ENCODE measurements around the gene ZFAND3.

Gene ZFAND3

GRCh38 chr6:38034274-38034914 lies 214.9 kb downstream of the ZFAND3 start:
- Histone ChIP-seq H3K4me3 (ENCODE audit: low read depth, low read length, poor library complexity, severe bottlenecking) (no peak overlapping the region), H4K20me1 (ENCODE audit: insufficient read depth, low read length) (no peaks in the 10 kb centered on the region), H2AFZ (ENCODE audit: low read length) (no peak overlapping the region), H3K9me2 (ENCODE audit: low read depth, low read length) (no peaks in the 10 kb centered on the region), H3K27ac (ENCODE audit: low read depth, low read length, poor library complexity, severe bottlenecking) (no peak overlapping the region), H3K9ac (ENCODE audit: low read length) (no peak overlapping the region), H3K4me1 (ENCODE audit: insufficient read depth, low read length, severe bottlenecking) (no peaks in the 10 kb centered on the region), H3K79me2 (ENCODE audit: insufficient read depth, low read length) (no peaks in the 10 kb centered on the region), H3F3A (ENCODE audit: insufficient read depth, low read length) (no peaks in the 10 kb centered on the region), H3K27me3 (ENCODE audit: insufficient read depth, low read length) (no peaks in the 10 kb centered on the region), H3K9me3 (ENCODE audit: low read length) (no peaks in the 10 kb centered on the region), H3K36me3 (ENCODE audit: insufficient read depth, low read length) (no peaks in the 10 kb centered on the region), H3K4me2 (ENCODE audit: low read length) (no peak overlapping the region)
- TF ChIP-seq, protein P1, sequence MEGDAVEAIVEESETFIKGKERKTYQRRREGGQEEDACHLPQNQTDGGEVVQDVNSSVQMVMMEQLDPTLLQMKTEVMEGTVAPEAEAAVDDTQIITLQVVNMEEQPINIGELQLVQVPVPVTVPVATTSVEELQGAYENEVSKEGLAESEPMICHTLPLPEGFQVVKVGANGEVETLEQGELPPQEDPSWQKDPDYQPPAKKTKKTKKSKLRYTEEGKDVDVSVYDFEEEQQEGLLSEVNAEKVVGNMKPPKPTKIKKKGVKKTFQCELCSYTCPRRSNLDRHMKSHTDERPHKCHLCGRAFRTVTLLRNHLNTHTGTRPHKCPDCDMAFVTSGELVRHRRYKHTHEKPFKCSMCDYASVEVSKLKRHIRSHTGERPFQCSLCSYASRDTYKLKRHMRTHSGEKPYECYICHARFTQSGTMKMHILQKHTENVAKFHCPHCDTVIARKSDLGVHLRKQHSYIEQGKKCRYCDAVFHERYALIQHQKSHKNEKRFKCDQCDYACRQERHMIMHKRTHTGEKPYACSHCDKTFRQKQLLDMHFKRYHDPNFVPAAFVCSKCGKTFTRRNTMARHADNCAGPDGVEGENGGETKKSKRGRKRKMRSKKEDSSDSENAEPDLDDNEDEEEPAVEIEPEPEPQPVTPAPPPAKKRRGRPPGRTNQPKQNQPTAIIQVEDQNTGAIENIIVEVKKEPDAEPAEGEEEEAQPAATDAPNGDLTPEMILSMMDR (IDR thresholded peaks at IDR 0.05; ENCODE audit: low read length) = peak; percentile 63
- no peak for TF ChIP-seq EZH2 (IDR thresholded peaks at IDR 0.05; ENCODE audit: borderline replicate concordance, low read length)

DNA sequence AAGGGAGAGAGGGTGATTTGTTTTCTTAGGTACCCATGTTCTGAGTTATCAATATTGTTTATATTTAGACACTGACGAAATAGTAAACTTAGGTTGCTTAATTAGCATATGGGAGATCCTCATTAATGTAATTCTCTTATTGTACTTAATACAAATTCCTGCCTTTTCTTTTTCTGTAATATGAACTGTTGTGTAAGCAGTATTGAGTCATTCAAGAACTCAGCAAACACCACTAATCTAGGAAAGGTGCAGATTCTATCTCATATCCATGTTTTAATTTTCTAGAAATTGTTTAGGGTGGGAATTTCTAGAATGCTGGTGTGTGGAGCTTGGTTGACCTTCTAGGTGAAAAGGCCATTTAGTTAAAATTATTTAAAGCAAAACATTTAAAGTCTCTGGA lies 216.0 kb downstream of the ZFAND3 start:
- no peak overlapping the region for H3K27ac ChIP-seq (ENCODE audit: low read depth, low read length, poor library complexity, severe bottlenecking)
- no peaks in the 10 kb centered on the region for H3K4me1 ChIP-seq (ENCODE audit: insufficient read depth, low read length, severe bottlenecking)
- H3K4me3 ChIP-seq (ENCODE audit: low read depth, low read length, poor library complexity, severe bottlenecking) = no peak overlapping the region
- no peak overlapping the region for H3K9ac ChIP-seq (ENCODE audit: low read length)
- H3K9me2 ChIP-seq (ENCODE audit: low read depth, low read length) = no peaks in the 10 kb centered on the region
- TF ChIP-seq, protein P1 (IDR thresholded peaks at IDR 0.05; ENCODE audit: low read length) = no peak
- TF ChIP-seq EZH2 (IDR thresholded peaks at IDR 0.05; ENCODE audit: borderline replicate concordance, low read length) = no peak
- H3F3A ChIP-seq (ENCODE audit: insufficient read depth, low read length) = no peaks in the 10 kb centered on the region
- no peaks in the 10 kb centered on the region for H3K36me3 ChIP-seq (ENCODE audit: insufficient read depth, low read length)
- no peak overlapping the region for H3K4me2 ChIP-seq (ENCODE audit: low read length)
- H3K9me3 ChIP-seq (ENCODE audit: low read length) = no peaks in the 10 kb centered on the region
- no peak overlapping the region for H2AFZ ChIP-seq (ENCODE audit: low read length)
- no peaks in the 10 kb centered on the region for H3K27me3 ChIP-seq (ENCODE audit: insufficient read depth, low read length)
- no peaks in the 10 kb centered on the region for H4K20me1 ChIP-seq (ENCODE audit: insufficient read depth, low read length)
- no peaks in the 10 kb centered on the region for H3K79me2 ChIP-seq (ENCODE audit: insufficient read depth, low read length)

GRCh38 chr6:38039502-38039901 lies 220.0 kb downstream of the ZFAND3 start:
- Histone ChIP-seq H3K9ac (ENCODE audit: low read length) (no peak overlapping the region), H4K20me1 (ENCODE audit: insufficient read depth, low read length) (no peaks in the 10 kb centered on the region), H2AFZ (ENCODE audit: low read length) (no peak overlapping the region), H3K9me2 (ENCODE audit: low read depth, low read length) (no peaks in the 10 kb centered on the region), H3K4me2 (ENCODE audit: low read length) (no peak overlapping the region), H3F3A (ENCODE audit: insufficient read depth, low read length) (no peaks in the 10 kb centered on the region), H3K9me3 (ENCODE audit: low read length) (no peaks in the 10 kb centered on the region), H3K27me3 (ENCODE audit: insufficient read depth, low read length) (no peaks in the 10 kb centered on the region), H3K27ac (ENCODE audit: low read depth, low read length, poor library complexity, severe bottlenecking) (no peak overlapping the region), H3K79me2 (ENCODE audit: insufficient read depth, low read length) (no peaks in the 10 kb centered on the region), H3K4me3 (ENCODE audit: low read depth, low read length, poor library complexity, severe bottlenecking) (no peak overlapping the region), H3K36me3 (ENCODE audit: insufficient read depth, low read length) (no peaks in the 10 kb centered on the region), H3K4me1 (ENCODE audit: insufficient read depth, low read length, severe bottlenecking) (no peaks in the 10 kb centered on the region)
- TF ChIP-seq, protein P1 (IDR thresholded peaks at IDR 0.05; ENCODE audit: low read length) = no peak
- no peak for TF ChIP-seq EZH2 (IDR thresholded peaks at IDR 0.05; ENCODE audit: borderline replicate concordance, low read length)

Measured in OCI-LY1 (cell line).